HEK293 (cell line): ENCODE measurements around the gene ARPC1A.

Experiments used
- GFI1B ChIP-seq: fragments of 450-650 bp; formaldehyde crosslinking; IDR thresholded peaks from 2 replicates; pipeline ENCODE4 v1.5.1; 2016; ENCODE audit warnings: missing biosample characterization, missing genetic modification characterization
- HOXC10 ChIP-seq: sonication (generic); formaldehyde crosslinking; IDR thresholded peaks from 2 replicates; pipeline ENCODE4 v1.8.1; 2023; ENCODE audit warnings: mild to moderate bottlenecking, missing genetic modification reagents
- IKZF3 ChIP-seq: fragments of 450-650 bp; IDR thresholded peaks from 2 replicates; pipeline ENCODE4 v1.5.0; 2018; ENCODE audit warnings: missing biosample characterization, mild to moderate bottlenecking, missing genetic modification characterization, moderate library complexity
- OVOL3 ChIP-seq: fragments of 450-650 bp; formaldehyde crosslinking; IDR thresholded peaks from 2 replicates; pipeline ENCODE4 v1.5.1; 2016; ENCODE audit warnings: missing biosample characterization, missing genetic modification characterization
- PBX3 ChIP-seq: sonication (generic); formaldehyde crosslinking; IDR thresholded peaks from 2 replicates; pipeline ENCODE4 v1.8.1; 2022; ENCODE audit warnings: mild to moderate bottlenecking, moderate library complexity, missing genetic modification reagents
- PRDM10 ChIP-seq: fragments of 450-650 bp; formaldehyde crosslinking; IDR thresholded peaks from 2 replicates; pipeline ENCODE4 v1.5.1; 2016; ENCODE audit warnings: missing biosample characterization, missing genetic modification characterization
- ZBTB1 ChIP-seq: fragments of 450-650 bp; formaldehyde crosslinking; IDR thresholded peaks from 2 replicates; pipeline ENCODE4 v1.5.1; 2016; ENCODE audit warnings: missing biosample characterization, missing genetic modification characterization
- ZBTB44 ChIP-seq: fragments of 450-650 bp; IDR thresholded peaks from 2 replicates; pipeline ENCODE4 v1.5.1; 2018; ENCODE audit warnings: missing biosample characterization, mild to moderate bottlenecking, missing genetic modification characterization
- ZBTB7A ChIP-seq: fragments of 450-650 bp; formaldehyde crosslinking; IDR thresholded peaks from 2 replicates; pipeline ENCODE4 v1.5.1; 2016; ENCODE audit warnings: low read depth, missing biosample characterization, missing genetic modification characterization
- ZBTB8A ChIP-seq: fragments of 450-650 bp; formaldehyde crosslinking; IDR thresholded peaks from 2 replicates; pipeline ENCODE4 v1.5.1; 2016; ENCODE audit warnings: missing biosample characterization, missing genetic modification characterization
- ZFHX2 ChIP-seq: fragments of 450-650 bp; formaldehyde crosslinking; conservative IDR thresholded peaks from 2 replicates; pipeline ENCODE4 v1.5.1; 2016; ENCODE audit warnings: missing biosample characterization, missing genetic modification characterization
- ZNF10 ChIP-seq: fragments of 450-650 bp; formaldehyde crosslinking; IDR thresholded peaks from 2 replicates; pipeline ENCODE4 v1.5.1; 2017; ENCODE audit warnings: missing biosample characterization, missing genetic modification characterization
- ZNF169 ChIP-seq: fragments of 450-650 bp; formaldehyde crosslinking; IDR thresholded peaks from 2 replicates; pipeline ENCODE4 v1.5.1; 2016; ENCODE audit warnings: missing biosample characterization, missing genetic modification characterization
- ZNF174 ChIP-seq: fragments of 450-650 bp; formaldehyde crosslinking; IDR thresholded peaks from 2 replicates; pipeline ENCODE4 v1.5.0; 2017; ENCODE audit warnings: missing biosample characterization, mild to moderate bottlenecking, missing genetic modification characterization
- ZNF202 ChIP-seq: fragments of 450-650 bp; formaldehyde crosslinking; IDR thresholded peaks from 2 replicates; pipeline ENCODE4 v1.5.1; 2016; ENCODE audit warnings: missing biosample characterization, missing genetic modification characterization, borderline replicate concordance
- ZNF239 ChIP-seq: fragments of 450-650 bp; formaldehyde crosslinking; IDR thresholded peaks from 2 replicates; pipeline ENCODE4 v1.5.1; 2016; ENCODE audit warnings: missing biosample characterization, missing genetic modification characterization
- ZNF302 ChIP-seq: fragments of 450-650 bp; formaldehyde crosslinking; IDR thresholded peaks from 2 replicates; pipeline ENCODE4 v1.5.1; 2016; ENCODE audit warnings: missing biosample characterization, missing genetic modification characterization, low read depth
- ZNF362 ChIP-seq: fragments of 450-650 bp; formaldehyde crosslinking; IDR thresholded peaks from 2 replicates; pipeline ENCODE4 v1.5.1; 2016; ENCODE audit warnings: missing biosample characterization, missing genetic modification characterization
- ZNF433 ChIP-seq: fragments of 450-650 bp; formaldehyde crosslinking; IDR thresholded peaks from 2 replicates; pipeline ENCODE4 v1.5.1; 2016; ENCODE audit warnings: missing biosample characterization, missing genetic modification characterization, low read depth
- ZNF473 ChIP-seq: fragments of 450-650 bp; formaldehyde crosslinking; IDR thresholded peaks from 2 replicates; pipeline ENCODE4 v1.5.1; 2017; ENCODE audit warnings: missing biosample characterization, missing genetic modification characterization
- ZNF501 ChIP-seq: fragments of 450-650 bp; formaldehyde crosslinking; IDR thresholded peaks from 2 replicates; pipeline ENCODE4 v1.5.1; 2016; ENCODE audit warnings: missing biosample characterization, missing genetic modification characterization
- ZNF639 ChIP-seq: fragments of 450-650 bp; formaldehyde crosslinking; IDR thresholded peaks from 2 replicates; pipeline ENCODE4 v1.5.1; 2016; ENCODE audit warnings: missing biosample characterization, missing genetic modification characterization
- ZNF658 ChIP-seq: fragments of 450-650 bp; formaldehyde crosslinking; IDR thresholded peaks from 2 replicates; pipeline ENCODE4; 2016; ENCODE audit warnings: missing biosample characterization, missing genetic modification characterization
- ZNF670 ChIP-seq: fragments of 450-650 bp; formaldehyde crosslinking; IDR thresholded peaks from 2 replicates; pipeline ENCODE4 v1.5.1; 2016; ENCODE audit warnings: missing biosample characterization, missing genetic modification characterization, low read depth
- ZNF692 ChIP-seq: fragments of 450-650 bp; formaldehyde crosslinking; IDR thresholded peaks from 2 replicates; pipeline ENCODE4 v1.5.1; 2016; ENCODE audit warnings: missing biosample characterization, missing genetic modification characterization
- ZNF704 ChIP-seq: fragments of 450-650 bp; formaldehyde crosslinking; IDR thresholded peaks from 2 replicates; pipeline ENCODE4 v1.5.1; 2016; ENCODE audit warnings: missing biosample characterization, missing genetic modification characterization
- ZNF76 ChIP-seq: fragments of 450-650 bp; formaldehyde crosslinking; IDR thresholded peaks from 2 replicates; pipeline ENCODE4; 2016; ENCODE audit warnings: low read depth, missing biosample characterization, missing genetic modification characterization, borderline replicate concordance
- ZNF843 ChIP-seq: fragments of 450-650 bp; formaldehyde crosslinking; IDR thresholded peaks from 2 replicates; pipeline ENCODE4 v1.5.1; 2016; ENCODE audit warnings: missing biosample characterization, missing genetic modification characterization

The ARPC1A gene

GRCh38 chr7:99409192-99409572, 83.5 kb downstream of the ARPC1A start (continued):
- no peak for TF ChIP-seq ZNF174 (tag by site-specific recombination)
- TF ChIP-seq ZNF639 (tag by site-specific recombination) = no peak
- no peak for TF ChIP-seq ZNF658 (tag by site-specific recombination)
- TF ChIP-seq ZNF76 = no peak
- peak; percentile 54 for TF ChIP-seq ZFHX2 (tag by site-specific recombination)
- 0 out of 2 replicates have a peak, but pooled peaks have one; percentile 26 for TF ChIP-seq ZBTB1 (tag by site-specific recombination)
- TF ChIP-seq ZNF202 (tag by site-specific recombination) = no peak
- no peak for TF ChIP-seq ZBTB44 (tag by site-specific recombination)
- no peak for TF ChIP-seq OVOL3 (tag by site-specific recombination)
- TF ChIP-seq ZNF169 = no peak
- TF ChIP-seq ZNF473 (tag by site-specific recombination) = no peak
- TF ChIP-seq ZNF501 (tag by site-specific recombination) = no peak
- no peak for TF ChIP-seq PBX3 (CRISPR knock-in tag)
- TF ChIP-seq ZNF670 (tag by site-specific recombination) = no peak
- no peak for TF ChIP-seq IKZF3 (tag by site-specific recombination)
- no peak for TF ChIP-seq ZNF692 (tag by site-specific recombination)
- TF ChIP-seq PRDM10 (tag by site-specific recombination) = peak; percentile 4; the same call in 1 of the 2 replicates
- TF ChIP-seq ZNF704 = no peak
- no peak for TF ChIP-seq ZNF843
- no peak for TF ChIP-seq ZNF239 (tag by site-specific recombination)
- TF ChIP-seq ZNF433 (tag by site-specific recombination) = no peak
- TF ChIP-seq GFI1B (tag by site-specific recombination) = 0 out of 2 replicates have a peak, but pooled peaks have one; percentile 12
- TF ChIP-seq ZBTB8A (tag by site-specific recombination) = no peak
- 0 out of 2 replicates have a peak, but pooled peaks have one; percentile 44 for TF ChIP-seq ZBTB7A (tag by site-specific recombination)
- TF ChIP-seq ZNF10 (tag by site-specific recombination) = no peak
- no peak for TF ChIP-seq HOXC10 (CRISPR knock-in tag)
- TF ChIP-seq ZNF302 (tag by site-specific recombination) = no peak
- TF ChIP-seq ZNF362 (tag by site-specific recombination) = no peak
